Measurements from ENCODE around the gene EPM2A.
A peak's percentile ranks its signal among the peaks of the same experiment; 100 is the strongest.
"Not testable (repeated sequence)": the region's sequence is repeated elsewhere in the genome, so short reads cannot be mapped to it uniquely, and the experiment has no call there.

Gene EPM2A

DNA sequence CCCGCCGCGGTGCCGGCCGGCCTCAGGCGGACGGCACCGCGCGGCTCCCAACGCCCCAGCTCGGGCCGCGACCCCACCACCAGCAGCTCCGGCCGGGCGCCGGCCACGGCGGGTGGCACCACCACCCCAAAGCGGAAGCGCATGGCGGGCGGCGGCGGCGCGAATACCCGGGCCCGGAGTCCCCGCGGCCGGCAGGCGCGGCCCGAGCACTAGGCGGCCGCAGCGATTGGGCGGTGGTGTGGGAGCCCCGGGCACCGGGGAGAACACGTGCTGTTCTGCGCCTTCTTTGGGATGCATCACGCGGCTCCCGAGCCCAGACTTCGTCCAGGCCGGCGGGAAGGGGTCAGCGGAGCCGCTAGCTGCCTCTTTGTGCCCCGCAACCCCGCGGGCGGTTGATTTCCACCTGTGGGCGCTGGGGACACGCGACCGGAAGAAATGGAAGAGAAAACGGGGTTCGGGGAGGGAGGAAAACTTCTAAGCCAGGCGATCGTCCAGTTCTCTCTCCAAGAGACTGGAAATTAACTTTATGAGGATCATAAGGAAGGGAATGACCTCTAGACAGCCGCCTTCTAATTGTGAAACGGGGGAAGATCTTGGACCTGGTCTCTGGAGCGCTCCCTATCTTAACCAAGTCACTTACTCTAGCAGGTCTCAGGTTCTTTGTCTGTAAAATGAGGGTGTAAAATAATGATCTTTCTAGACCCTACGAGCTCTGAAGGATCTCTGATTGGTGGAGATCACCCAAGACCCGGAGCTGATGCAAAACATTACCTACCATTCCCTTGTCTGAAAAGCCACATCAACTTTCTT, at the start of gene EPM2A:
Gene EPM2A (minus strand): TSS at position 165 of the 810 bp plus-strand sequence. CDS start 22 bp downstream, at position 143.
- peak; percentile 38 for DNase-seq (ENCODE audit: low read depth)

DNA sequence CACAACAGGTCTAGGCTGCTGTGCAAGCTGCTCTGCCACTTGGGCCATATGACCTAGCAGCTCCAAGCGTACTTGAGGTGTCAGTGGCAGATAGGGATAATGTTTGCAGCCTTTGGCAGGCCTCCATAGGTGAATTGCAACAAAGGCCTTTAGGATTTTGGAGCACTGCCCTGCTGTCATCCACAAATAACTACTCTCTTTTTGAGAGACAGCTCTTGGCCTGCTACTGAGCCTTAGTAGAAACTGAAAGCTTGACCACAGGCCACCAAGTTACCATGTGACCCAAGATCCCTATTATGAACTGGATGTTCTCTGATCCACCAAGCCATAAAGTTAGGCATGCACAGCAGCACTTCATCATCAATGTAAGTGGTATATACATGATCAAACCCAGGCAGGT, 49.4 kb upstream of the EPM2A start:
- no peak for DNase-seq (ENCODE audit: low read depth)

DNA sequence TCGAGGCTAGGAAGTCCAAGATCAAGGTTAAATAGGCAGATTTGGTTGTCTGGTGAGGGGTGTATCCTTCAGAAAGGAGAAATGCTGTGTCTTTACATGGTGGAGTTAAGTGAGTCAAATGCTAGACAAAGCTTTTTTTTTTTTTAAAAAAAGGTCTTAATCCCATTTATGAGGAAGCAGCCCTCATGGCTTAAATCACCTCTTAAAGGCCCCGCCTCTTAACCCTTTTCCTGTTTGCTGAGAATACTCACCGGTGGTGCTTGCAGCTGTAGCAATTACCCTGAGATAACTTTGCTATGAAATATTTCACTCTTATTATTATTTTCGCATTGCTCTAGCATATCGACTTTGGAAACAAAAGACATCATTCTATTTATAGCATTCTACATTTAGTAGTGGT, 48.5 kb upstream of the EPM2A start:
- no peak for DNase-seq (ENCODE audit: low read depth)

DNA sequence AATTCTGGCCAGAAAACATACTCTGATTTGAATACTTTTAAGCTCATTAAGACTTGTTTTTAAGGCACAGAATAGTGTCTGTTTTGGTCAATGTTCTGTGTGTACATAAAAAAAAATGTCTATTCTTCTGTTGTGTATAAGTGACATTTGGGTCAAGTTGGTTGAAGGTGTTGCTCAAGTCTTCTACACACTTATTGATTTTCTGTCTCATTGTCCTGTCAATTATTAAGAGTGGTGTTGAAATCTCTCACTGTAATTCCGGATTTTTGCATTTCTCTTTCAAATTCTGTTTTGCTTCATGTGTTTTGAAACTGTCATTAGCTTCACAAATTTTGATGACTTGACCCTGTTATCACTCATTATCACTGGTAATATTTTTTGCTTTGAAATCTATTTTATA, 37.5 kb upstream of the EPM2A start:
- DNase-seq (ENCODE audit: low read depth), result no peak

DNA sequence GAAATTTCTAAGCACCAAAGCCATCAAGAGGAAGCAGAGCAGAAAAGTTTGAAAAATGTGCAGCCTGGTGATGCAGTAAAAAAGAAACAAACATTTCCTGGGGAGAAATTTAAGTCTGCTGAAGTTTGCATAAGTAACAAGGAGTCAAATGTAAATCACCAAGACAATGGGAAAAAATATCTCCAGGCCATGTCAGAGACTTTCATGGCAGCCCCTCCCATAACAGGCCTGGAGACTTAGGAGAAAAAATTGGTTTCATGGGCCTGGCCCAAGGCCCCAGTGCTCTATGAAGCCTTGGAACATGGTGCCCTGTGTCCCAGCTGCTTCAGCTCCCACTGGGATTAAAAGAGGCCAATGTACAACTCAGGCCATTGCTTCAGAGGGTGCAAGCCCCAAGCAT, 30.1 kb upstream of the EPM2A start:
- no peak for DNase-seq (ENCODE audit: low read depth)

DNA sequence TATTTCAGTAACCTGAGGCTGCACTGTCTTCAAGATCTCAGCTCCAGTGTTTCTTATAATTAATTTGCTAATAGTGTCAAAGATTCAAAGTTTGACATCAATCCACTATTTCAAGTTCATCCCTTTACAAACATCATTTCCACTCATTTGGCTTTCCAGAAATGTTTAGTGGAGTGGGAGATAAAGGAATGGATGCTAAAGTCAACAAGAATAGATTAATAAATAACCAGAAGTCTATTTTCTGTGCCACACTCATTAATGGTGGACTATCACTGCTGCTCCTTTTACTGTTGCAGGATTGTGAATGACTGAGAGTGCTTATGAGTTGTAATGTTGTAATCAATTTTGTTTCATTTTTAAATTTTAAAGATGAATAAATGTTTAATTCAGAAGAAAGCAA, 28.4 kb upstream of the EPM2A start:
- DNase-seq (ENCODE audit: low read depth), result no peak

DNA sequence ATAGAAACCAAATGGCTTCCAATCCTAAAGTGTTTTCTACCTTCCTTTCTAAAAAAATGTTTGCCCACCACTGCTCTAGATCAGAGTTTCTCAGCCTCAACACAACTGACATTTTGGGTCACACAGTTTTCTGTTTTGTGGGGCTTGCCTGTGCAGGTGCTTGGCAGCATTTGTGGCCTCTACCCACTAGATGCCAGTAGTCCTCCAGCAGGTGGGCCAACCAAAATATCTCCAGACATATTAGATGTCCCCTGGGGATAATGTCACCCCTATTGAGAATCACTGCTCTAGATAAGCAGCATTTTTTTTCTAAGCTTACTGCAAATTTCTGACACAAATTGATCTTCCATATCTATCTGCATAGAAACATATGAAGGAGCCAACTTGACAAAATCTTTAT, 26.3 kb upstream of the EPM2A start:
- DNase-seq (ENCODE audit: low read depth), result no peak

DNA sequence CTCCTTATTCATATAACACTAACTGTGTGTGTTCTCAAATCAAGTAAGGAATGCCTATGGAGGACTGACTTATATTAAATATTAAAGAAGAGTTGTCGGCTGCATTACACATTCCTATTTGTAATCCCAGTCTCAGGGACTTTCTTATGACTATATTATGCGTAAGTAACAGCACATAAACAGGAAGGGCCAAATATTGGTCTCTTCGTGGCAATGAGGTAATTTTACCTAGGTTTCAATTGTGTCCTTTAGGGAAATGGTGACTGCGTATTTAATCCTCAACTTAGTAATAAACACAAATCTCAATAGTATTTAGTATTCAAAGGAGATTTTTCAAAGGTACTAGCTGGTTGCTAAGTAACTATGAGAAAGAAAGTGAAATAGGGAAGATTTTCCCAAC, 22.8 kb upstream of the EPM2A start:
- no peak for DNase-seq (ENCODE audit: low read depth)

DNA sequence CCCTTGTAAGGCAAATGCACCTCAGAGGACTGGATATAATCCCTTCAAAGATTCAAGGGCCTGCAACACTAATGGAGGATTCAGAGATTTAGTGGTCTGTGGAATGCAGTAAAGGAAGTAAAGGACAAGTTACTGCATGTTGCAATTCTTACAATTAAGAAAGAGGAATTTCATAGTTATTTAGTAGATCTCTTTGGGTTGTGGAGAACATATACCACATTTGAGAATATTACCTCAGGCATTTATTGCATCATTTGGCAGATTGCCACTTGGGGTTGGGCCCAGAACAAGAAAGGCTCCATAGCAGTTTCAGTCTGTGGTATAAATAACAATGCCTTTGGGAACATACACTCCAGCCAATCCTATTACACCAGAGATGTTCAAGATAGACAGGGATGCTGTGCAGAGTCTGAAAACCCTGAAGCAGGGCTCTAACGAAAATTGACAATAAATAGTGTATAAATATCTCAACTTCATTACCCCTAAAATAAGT, 20.9 kb upstream of the EPM2A start:
- no peak for DNase-seq (ENCODE audit: low read depth)

DNA sequence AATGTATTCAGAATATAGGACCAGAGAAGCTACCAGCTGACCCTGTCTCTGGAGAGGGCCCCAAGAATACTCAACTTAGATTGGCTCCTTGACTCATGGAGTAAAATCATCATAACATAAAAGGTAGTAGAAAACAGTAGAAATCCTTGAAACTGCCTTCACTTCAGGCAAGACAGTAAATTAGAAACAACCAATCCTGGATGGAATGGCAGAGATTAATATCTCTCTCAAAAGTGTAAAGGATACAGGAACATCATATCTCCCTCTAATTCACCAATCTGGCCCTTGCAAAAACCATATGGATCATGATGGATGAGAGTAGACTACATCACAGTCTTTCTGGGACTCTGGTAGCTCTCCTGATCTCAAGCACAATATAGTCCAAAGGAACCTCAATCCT, 20.4 kb upstream of the EPM2A start:
- no peak for DNase-seq (ENCODE audit: low read depth)

DNA sequence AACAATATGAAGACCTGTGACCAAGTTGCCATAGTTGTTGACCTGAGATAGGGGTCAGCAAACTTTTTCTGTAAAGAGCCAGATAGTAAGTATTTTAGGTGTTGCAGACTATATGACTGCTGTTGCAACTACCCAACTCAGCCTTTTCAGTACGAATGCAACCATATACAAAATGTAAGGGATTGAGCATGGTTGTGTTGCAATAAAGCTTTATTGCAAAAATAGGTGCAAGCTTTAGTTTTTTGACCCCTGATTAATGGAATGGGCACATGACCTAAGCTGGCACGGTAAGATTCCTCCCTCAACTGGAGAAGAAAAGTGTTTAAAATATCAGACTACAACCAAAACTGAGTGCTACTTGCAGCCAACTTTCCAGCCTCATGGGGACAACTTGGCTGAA, 17.3 kb upstream of the EPM2A start:
- DNase-seq (ENCODE audit: low read depth), result no peak

DNA sequence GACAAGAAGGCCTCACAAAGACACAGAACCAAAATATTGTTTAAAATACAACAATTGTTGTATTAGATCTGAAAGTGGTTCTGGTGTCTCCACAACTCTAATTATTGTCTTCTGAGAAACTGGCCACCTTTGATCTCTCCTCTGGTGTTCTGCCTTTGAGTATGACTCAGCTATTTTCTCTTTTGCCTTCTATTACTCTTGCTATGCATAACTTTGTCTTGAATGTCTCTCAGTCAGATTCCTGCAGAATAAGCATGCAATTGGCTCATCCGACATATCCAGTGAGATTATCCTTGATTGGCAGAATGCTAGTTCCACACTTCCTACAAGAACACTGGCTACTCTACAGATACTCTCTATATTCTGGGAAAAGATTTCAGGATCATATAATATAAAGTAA, 14.3 kb upstream of the EPM2A start:
- no peak for DNase-seq (ENCODE audit: low read depth)

DNA sequence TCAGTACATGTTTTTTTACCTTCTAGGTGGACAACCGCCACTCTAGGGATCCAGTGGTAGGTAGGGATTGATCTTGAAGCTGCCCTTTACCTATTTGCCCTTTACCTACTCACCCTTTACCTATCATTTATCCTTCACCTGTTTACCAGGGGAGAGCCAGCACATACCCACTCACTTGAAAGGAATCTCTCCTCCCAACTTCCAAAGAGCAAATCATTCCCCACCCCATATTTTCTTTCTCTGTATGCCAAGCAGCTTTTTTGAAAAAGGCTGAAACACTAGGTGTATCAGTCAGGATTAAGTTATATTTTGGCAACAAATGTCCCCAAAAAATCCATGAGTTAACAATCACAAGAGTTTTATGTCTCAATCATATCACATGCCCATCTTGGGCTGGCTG, 10.5 kb upstream of the EPM2A start:
- no peak for DNase-seq (ENCODE audit: low read depth)

DNA sequence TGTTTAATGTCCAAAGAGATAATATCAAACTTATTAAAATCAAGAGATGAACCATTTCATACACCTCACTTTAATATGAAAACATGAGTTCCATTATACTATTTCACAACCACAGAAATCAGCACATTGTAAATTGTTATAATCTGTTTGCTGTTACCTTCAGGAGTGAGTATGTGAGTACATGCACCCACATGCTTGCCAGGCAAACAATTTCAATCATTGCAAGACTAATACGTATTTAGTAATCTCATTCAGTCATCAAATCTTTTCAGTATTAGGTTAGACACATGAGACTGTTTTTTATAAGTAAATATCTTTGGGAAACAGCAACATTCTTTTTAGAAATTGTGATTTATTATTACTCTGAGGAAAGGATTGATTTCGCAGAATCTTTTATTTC, 9.3 kb upstream of the EPM2A start:
- no peak for DNase-seq (ENCODE audit: low read depth)

DNA sequence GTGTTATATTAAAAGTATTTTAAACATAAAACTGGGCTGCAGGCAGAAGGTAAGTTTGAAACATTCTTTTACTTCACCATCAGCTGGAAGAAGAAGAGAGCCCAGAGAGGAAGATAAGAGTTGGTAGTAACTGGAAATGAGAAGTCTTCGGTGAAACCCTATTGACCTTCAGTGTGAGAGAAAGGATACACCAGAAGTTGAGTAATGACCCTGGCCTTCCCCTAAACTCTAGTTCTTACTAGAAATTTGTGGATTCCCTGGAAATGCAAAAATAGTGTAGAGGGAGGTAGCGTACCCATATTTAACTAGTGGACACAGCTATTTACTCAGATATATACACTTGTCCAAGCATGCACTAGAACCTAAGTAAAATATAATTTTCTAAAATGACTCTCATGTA, 8.0 kb upstream of the EPM2A start:
- DNase-seq (ENCODE audit: low read depth), result no peak

DNA sequence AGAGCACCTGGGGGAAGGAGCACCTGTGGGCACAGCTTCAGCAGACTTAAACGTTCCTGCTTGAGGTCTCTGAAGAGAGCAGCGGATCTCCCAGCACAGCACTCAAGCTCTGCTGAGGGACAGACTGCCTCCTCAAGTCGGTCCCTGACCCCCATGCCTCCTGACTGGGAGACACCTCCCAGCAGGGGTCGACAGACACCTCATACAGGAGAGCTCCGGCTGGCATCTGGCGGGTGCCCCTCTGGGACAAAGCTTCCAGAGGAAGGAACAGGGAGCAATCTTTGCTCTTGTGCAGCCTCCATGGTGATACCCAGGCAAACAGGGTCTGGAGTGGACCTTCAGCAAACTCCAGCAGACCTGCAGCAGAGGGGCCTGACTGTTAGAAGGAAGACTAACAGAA, 7.2 kb upstream of the EPM2A start:
- not testable (repeated sequence) for DNase-seq (ENCODE audit: low read depth)

DNA sequence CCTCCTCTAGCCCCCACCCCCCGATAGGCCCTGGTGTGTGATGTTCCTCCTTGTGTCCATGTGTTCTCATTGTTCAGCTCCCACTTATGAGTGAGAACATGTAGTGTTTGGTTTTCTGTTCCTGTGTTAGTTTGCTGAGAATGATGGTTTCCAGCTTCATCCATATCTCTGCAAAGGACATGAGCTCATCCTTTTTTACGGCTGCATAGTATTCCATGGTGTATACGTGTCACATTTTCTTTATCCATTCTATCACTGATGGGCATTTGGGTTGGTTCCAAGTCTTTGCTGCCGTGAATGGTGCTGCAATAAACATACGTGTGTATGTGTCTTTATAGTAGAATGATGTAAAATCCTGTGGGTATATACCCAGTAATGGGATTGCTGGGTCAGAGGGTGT, 4.4 kb upstream of the EPM2A start:
- DNase-seq (ENCODE audit: low read depth), result not testable (repeated sequence)

DNA sequence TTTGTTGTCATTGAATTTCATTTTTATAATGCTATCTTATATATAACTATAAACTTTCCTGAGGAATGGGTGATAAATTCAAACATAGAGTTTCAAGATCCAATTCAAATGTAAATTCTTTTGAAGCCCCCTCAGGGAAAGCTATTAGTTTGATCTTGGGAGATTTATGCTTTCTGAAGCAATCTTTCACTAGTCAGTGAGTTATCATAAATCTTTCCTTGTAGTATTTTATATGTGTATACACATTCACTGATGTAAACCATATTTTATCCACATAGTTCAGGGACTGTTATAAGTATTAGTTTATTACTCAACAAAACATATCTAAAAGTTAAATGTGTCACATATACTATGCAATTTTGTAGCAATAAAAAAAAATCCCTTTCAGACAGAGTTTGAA, 2.9 kb upstream of the EPM2A start:
- DNase-seq (ENCODE audit: low read depth), result no peak

DNA sequence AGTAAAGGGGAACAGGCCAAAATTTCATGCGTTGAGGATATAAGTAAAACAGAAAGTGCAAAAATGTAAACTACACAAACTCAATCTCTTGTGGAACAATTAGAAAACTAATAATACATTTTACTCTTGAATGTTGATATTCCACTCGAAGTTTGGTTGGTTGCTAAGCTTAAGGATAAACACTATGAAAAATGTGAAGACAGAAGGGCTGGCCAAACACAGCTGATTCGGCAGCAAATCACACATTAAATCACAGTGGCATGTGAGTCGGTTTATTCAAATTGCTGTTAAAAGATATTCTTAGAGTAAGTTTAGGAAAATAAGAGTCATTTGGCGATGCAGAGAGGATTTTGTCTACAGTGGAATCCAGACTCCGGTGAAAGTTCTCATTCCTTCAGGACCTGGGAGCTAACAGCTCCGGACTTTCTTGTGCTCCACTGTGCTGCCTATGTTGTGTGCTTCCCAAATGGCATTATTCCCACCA, 1.4 kb upstream of the EPM2A start:
- no peak for DNase-seq (ENCODE audit: low read depth)

DNA sequence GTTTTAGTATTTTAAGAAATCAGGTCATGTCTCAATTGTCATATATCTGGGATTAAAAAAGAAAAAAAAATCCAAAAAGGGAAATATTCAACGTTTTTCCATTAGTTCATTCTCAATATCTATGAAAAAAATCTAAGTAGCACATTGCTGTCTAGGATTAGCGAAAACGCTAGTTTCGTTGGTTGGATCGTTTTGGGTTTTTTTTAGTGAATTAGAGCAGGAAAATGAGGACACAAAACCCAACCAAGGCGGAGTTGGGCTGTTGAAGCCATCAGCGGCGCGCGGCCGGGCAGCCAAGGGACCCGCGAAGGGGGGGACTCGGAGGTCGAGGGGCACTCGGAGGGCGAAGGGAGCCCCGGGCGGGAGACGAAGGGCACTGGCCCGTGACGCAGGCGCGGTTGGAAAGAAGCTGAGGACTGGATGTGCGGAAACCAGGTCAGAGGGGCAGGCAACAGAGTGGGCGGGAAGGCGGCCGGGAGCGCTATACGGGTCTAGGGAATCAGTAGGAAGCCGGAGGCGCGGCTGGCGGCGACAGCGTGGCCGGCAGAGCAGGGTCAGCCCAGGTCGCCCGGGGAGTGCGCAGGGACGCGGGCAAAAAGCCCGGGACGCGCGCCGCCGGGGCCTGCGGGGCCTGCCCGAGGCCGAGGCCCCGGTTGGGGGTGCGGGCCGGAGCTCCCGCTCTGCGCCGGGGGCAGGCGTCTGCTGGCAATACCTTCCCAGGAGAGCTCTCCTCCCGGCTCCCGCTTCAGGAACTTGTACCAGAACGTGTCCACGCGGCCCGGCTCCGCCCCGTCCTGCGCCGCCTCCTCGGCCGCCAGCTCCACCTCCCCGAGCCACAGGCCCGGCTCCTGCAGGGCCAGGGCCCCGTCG, 599 bp downstream of the EPM2A start:
- peak; percentile 37 for DNase-seq (ENCODE audit: low read depth)

DNA sequence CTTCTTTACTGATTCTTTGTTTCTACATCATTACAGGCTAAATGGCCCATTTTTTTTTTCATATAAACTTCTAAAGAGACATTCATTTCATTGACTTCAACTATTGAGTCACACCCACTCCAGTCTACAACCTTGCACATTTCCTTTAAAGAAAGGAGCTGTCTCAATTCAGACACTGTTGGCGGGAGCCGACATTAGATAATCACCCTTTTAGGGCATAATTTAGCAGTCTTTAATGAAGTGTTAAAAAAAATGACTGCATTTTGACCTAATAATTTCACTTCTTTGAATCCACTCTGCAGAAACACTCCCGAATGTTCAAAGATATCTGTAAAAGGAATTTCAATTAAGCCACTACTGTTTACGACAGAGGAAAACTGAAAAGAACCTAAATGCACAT, 1.5 kb downstream of the EPM2A start:
- DNase-seq (ENCODE audit: low read depth), result no peak

DNA sequence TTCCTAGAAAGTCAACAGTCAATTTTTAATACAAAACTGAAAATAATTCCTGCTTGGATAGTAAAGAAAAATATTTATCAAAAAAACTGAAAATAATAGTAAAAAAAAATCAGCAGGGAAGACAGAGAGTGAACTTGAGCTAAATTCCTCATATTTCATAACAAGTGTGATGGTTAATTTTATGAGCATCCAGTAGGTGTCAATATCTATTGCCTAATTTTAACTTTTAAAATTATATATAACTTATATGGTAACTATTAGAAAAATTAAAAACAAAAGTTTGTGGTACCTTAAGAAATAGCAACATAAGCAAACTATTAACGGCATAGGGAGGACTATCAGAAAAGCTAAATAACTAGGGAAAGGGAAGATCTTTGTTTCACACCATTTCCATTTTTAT, 2.1 kb downstream of the EPM2A start:
- no peak for DNase-seq (ENCODE audit: low read depth)

DNA sequence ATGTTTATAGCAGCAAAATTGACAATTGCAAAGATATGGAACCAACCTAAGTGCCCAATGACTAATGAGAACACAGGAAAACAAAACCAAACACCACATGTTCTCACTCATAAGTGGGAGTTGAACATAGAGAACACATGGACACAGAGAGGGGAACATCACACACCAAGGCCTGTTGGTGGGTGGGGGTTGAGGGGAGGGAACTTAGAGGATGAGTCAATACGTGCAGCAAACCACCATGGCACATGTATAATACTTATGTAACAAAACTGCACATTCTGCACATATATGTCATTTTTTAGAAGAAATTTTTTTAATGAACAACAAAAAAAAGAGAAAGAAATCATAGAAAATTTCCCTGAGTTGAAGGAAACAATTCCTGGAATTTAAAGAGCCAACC, 3.9 kb downstream of the EPM2A start:
- DNase-seq (ENCODE audit: low read depth), result no peak

Measured in activated T-cell treated with anti-CD3 and anti-CD28 coated beads for 1 hour (primary cell).